Measurements from ENCODE around the gene DPYSL3.

The DPYSL3 gene

GRCh38 chr5:147346006-147346561 lies 163.8 kb downstream of the DPYSL3 start:
- in situ Hi-C loops (cut with MboI; ENCODE audit: low sequenced_read_pairs, unreplicated experiment), result no loop called here
- no peak for DNase-seq (ENCODE audit: low spot score)
- TF ChIP-seq CTCF (IDR thresholded peaks at IDR 0.05; ENCODE audit: borderline replicate concordance, control extremely low read depth, extremely low read depth, insufficient read depth, missing control alignments), result no peak

GRCh38 chr5:147344861-147345260 lies 165.0 kb downstream of the DPYSL3 start:
- TF ChIP-seq CTCF (IDR thresholded peaks at IDR 0.05; ENCODE audit: borderline replicate concordance, control extremely low read depth, extremely low read depth, insufficient read depth, missing control alignments), result no peak
- in situ Hi-C loops (cut with MboI; ENCODE audit: low sequenced_read_pairs, unreplicated experiment), result no loop called here
- no peak for DNase-seq (ENCODE audit: low spot score)

- in situ Hi-C loops (cut with MboI; ENCODE audit: low sequenced_read_pairs, unreplicated experiment), result no loop called here
- no peak for TF ChIP-seq CTCF (IDR thresholded peaks at IDR 0.05; ENCODE audit: borderline replicate concordance, control extremely low read depth, extremely low read depth, insufficient read depth, missing control alignments)
- no peak for DNase-seq (ENCODE audit: low spot score)
Measured at GRCh38 chr5:147341345-147341744, 168.5 kb downstream of the DPYSL3 start.

GRCh38 chr5:147340941-147341340 lies 168.9 kb downstream of the DPYSL3 start:
- DNase-seq (ENCODE audit: low spot score), result no peak
- TF ChIP-seq CTCF (IDR thresholded peaks at IDR 0.05; ENCODE audit: borderline replicate concordance, control extremely low read depth, extremely low read depth, insufficient read depth, missing control alignments), result no peak
- in situ Hi-C loops (cut with MboI; ENCODE audit: low sequenced_read_pairs, unreplicated experiment), result no loop called here

Measured in GM13976 (cell line).